H1 (cell line): Measurements from ENCODE around the gene RBM5. TPM values are rescaled to one million over a fixed set of nuclear protein-coding genes. Genes with fewer than 3 reads are reported as not detected.
A peak's percentile ranks its signal among the peaks of the same experiment; 100 is the strongest.

ENCODE experiments used
- CTCF ChIA-PET: fragments of 300-600 bp; sonication (Branson Sonifier 250); formaldehyde crosslinking; loops from one replicate; lab custom pipeline; 2021; ENCODE audit not compliant: partially characterized antibody; lab: Charles Lee
- POLR2A ChIA-PET: fragments of 300-600 bp; sonication (Branson Sonifier 250); formaldehyde crosslinking; loops from one replicate; lab custom pipeline; 2021; ENCODE audit warnings: inconsistent platforms; ENCODE audit not compliant: partially characterized antibody; lab: Charles Lee
- DNase-seq, 2 experiments: peaks; one replicate each; pipeline versions ENCODE4 v3.0.0 to v3.0.0-alpha.2; 2010 to 2022; ENCODE audit warnings: low spot score in 2 of 2, low read depth in 1 of 2, mixed read lengths in 1 of 2
- FAIRE-seq: peaks from 2 replicates; lab custom pipeline; 2011; peaks lifted over from hg19 to GRCh38; lab: Jason Lieb, UNC
- H2AFZ ChIP-seq: 2 replicates; pipeline ENCODE4 v1.8.1; 2012; ENCODE audit warnings: low read length, inconsistent platforms
- H2AK5ac ChIP-seq: 2 replicates; pipeline ENCODE4 v1.6.1; 2013; ENCODE audit warnings: low read depth, low read length
- H2BK120ac ChIP-seq: replicated peaks from 2 replicates; pipeline ENCODE3; 2013; ENCODE audit warnings: low read depth, low read length, inconsistent platforms
- H2BK12ac ChIP-seq: 2 replicates; pipeline ENCODE4 v1.6.1; 2013; ENCODE audit warnings: low read depth, low read length
- H2BK15ac ChIP-seq: 2 replicates; pipeline ENCODE4 v1.6.1; 2013; ENCODE audit warnings: low read length
- H2BK20ac ChIP-seq: 2 replicates; pipeline ENCODE4 v1.6.1; 2013; ENCODE audit warnings: low read length
- H2BK5ac ChIP-seq: 2 replicates; pipeline ENCODE4 v1.6.1; 2013; ENCODE audit warnings: low read depth, low read length
- H3K14ac ChIP-seq: 2 replicates; pipeline ENCODE4 v1.6.1; 2013; ENCODE audit warnings: inconsistent platforms; ENCODE audit not compliant: insufficient read length
- H3K18ac ChIP-seq: 2 replicates; pipeline ENCODE4 v1.6.1; 2013; ENCODE audit warnings: low read length; ENCODE audit errors: extremely low read depth
- H3K23ac ChIP-seq: 2 replicates; pipeline ENCODE4 v1.6.1; 2013; ENCODE audit warnings: inconsistent platforms; ENCODE audit not compliant: insufficient read length
- H3K23me2 ChIP-seq: 2 replicates; pipeline ENCODE4 v1.6.1; 2013; ENCODE audit warnings: low read depth, low read length
- H3K27ac ChIP-seq: 2 replicates; pipeline ENCODE4 v1.6.1; 2011; ENCODE audit warnings: low read depth, low read length, inconsistent platforms
- H3K27me3 ChIP-seq, 4 experiments: replicated peaks in 1 of 4; 1 replicate in 1 of 4; 2 replicates in 3 of 4; pipeline versions ENCODE4 v1.6.1 to v1.8.1; 2011 to 2013; ENCODE audit warnings: low read length in 3 of 4, mild to moderate bottlenecking in 3 of 4, inconsistent platforms in 2 of 4, mixed read lengths in 2 of 4, moderate library complexity in 1 of 4; ENCODE audit not compliant: control insufficient read depth in 3 of 4, insufficient read depth in 3 of 4; ENCODE audit errors: extremely low read depth in 1 of 4
- H3K36me3 ChIP-seq, 4 experiments: 2 replicates each; pipeline versions ENCODE4 v1.6.1 to v1.8.1; 2011 to 2013; ENCODE audit warnings: mild to moderate bottlenecking in 4 of 4, low read length in 3 of 4, moderate library complexity in 2 of 4, control low read depth in 1 of 4, inconsistent platforms in 1 of 4; ENCODE audit not compliant: insufficient read depth in 4 of 4, control insufficient read depth in 2 of 4
- H3K4ac ChIP-seq: replicated peaks from 2 replicates; pipeline ENCODE3; 2013; ENCODE audit warnings: low read length, low read depth, mixed read lengths, inconsistent platforms; ENCODE audit not compliant: insufficient read length
- H3K4me1 ChIP-seq, 4 experiments: replicated peaks in 1 of 4; 1 replicate in 1 of 4; 2 replicates in 3 of 4; pipeline versions ENCODE4 v1.6.1 to v1.8.1; 2011 to 2013; ENCODE audit warnings: low read length in 3 of 4, inconsistent platforms in 2 of 4, mixed read lengths in 1 of 4; ENCODE audit not compliant: insufficient read depth in 4 of 4, control insufficient read depth in 3 of 4
- H3K4me2 ChIP-seq, 2 experiments: 2 replicates each; pipeline versions ENCODE4 v1.6.1 to v1.8.1; 2011 to 2013; ENCODE audit warnings: low read depth in 2 of 2, low read length in 2 of 2, control low read depth in 1 of 2, inconsistent platforms in 1 of 2, mild to moderate bottlenecking in 1 of 2; ENCODE audit not compliant: insufficient read depth in 1 of 2
- H3K4me3 ChIP-seq, 4 experiments: fragments of 200-600, 300-600 bp in 1 of 4; sonication (generic), shearing (Covaris generic), sonication (Bioruptor Twin) in 1 of 4; 2 replicates each; pipeline versions ENCODE4 v1.5.1 to v1.8.1; 2011 to 2016; ENCODE audit warnings: low read length in 4 of 4, low read depth in 3 of 4, control low read depth in 2 of 4, inconsistent platforms in 2 of 4, mild to moderate bottlenecking in 2 of 4, mixed read lengths in 1 of 4, moderate library complexity in 1 of 4; ENCODE audit not compliant: insufficient read depth in 2 of 4; ENCODE audit errors: extremely low read depth in 1 of 4
- H3K56ac ChIP-seq: replicated peaks from 2 replicates; pipeline ENCODE3; 2013; ENCODE audit warnings: low read depth, mild to moderate bottlenecking, mixed read lengths, low read length, inconsistent platforms; ENCODE audit not compliant: insufficient read length
- H3K79me1 ChIP-seq: 2 replicates; pipeline ENCODE4 v1.6.1; 2013; ENCODE audit warnings: low read depth, low read length, control low read depth
- H3K79me2 ChIP-seq, 2 experiments: 2 replicates each; pipeline versions ENCODE4 v1.6.1 to v1.8.1; 2012 to 2013; ENCODE audit warnings: low read length in 2 of 2, mild to moderate bottlenecking in 2 of 2, inconsistent platforms in 1 of 2; ENCODE audit not compliant: insufficient read depth in 2 of 2, control insufficient read depth in 1 of 2
- H3K9ac ChIP-seq, 4 experiments: replicated peaks in 1 of 4; 1 replicate in 1 of 4; 2 replicates in 3 of 4; pipeline versions ENCODE4 v1.6.1 to v1.8.1; 2011 to 2013; ENCODE audit warnings: low read depth in 3 of 4, low read length in 3 of 4, control low read depth in 2 of 4, mild to moderate bottlenecking in 2 of 4, moderate library complexity in 2 of 4, inconsistent platforms in 1 of 4; ENCODE audit errors: extremely low read depth in 1 of 4
- H3K9me3 ChIP-seq, 2 experiments: 2 replicates each; pipeline versions ENCODE4 v1.6.1 to v1.8.1; 2012 to 2013; ENCODE audit warnings: mild to moderate bottlenecking in 2 of 2, moderate library complexity in 2 of 2, control low read depth in 1 of 2, inconsistent platforms in 1 of 2, low read depth in 1 of 2, low read length in 1 of 2, mixed read lengths in 1 of 2; ENCODE audit not compliant: insufficient read depth in 2 of 2
- H4K20me1 ChIP-seq, 2 experiments: replicated peaks in 1 of 2; 2 replicates each; pipeline versions ENCODE3 to v1.8.1; 2011 to 2013; ENCODE audit warnings: inconsistent platforms in 2 of 2, low read length in 2 of 2, mild to moderate bottlenecking in 1 of 2; ENCODE audit not compliant: insufficient read depth in 2 of 2, control insufficient read depth in 1 of 2
- H4K5ac ChIP-seq: 2 replicates; pipeline ENCODE4 v1.6.1; 2013; ENCODE audit warnings: low read length, low read depth, mixed read lengths, inconsistent platforms; ENCODE audit not compliant: insufficient read length
- H4K8ac ChIP-seq: 2 replicates; pipeline ENCODE4 v1.8.0; 2013; ENCODE audit warnings: mild to moderate bottlenecking, moderate library complexity, low read length, inconsistent platforms; ENCODE audit not compliant: insufficient read depth; ENCODE audit errors: extremely low read depth
- H4K91ac ChIP-seq: replicated peaks from 2 replicates; pipeline ENCODE3; 2013; ENCODE audit warnings: low read length, mixed read lengths, inconsistent platforms; ENCODE audit not compliant: insufficient read length
- BRCA1 ChIP-seq: IDR thresholded peaks from 2 replicates; pipeline ENCODE4 v1.6.1; 2012; ENCODE audit warnings: low read depth, low read length, improper control_type of control experiment
- EP300 ChIP-seq, 2 experiments: IDR thresholded peaks; 1 replicate in 1 of 2; 2 replicates in 1 of 2; pipeline ENCODE4 v1.6.1; 2011 to 2012; ENCODE audit warnings: low read depth in 2 of 2, low read length in 2 of 2, mild to moderate bottlenecking in 2 of 2, borderline replicate concordance in 1 of 2, inconsistent platforms in 1 of 2, moderate library complexity in 1 of 2
- JUND ChIP-seq: IDR thresholded peaks from 2 replicates; pipeline ENCODE4 v1.6.1; 2011; ENCODE audit warnings: mild to moderate bottlenecking, improper control_type of control experiment, low read length
- KDM1A ChIP-seq: fragments of 200-600, 300-600 bp; sonication (generic); IDR thresholded peaks from 2 replicates; pipeline ENCODE4 v1.7.1; 2016; ENCODE audit warnings: mild to moderate bottlenecking, low read length, borderline replicate concordance
- KDM4A ChIP-seq: IDR thresholded peaks from one replicate; pipeline ENCODE4 v1.7.1; 2012; ENCODE audit warnings: low read depth, mild to moderate bottlenecking, moderate library complexity, low read length, inconsistent platforms; ENCODE audit not compliant: severe bottlenecking
- KDM5A ChIP-seq: fragments of 200-600 bp; IDR thresholded peaks from 2 replicates; pipeline ENCODE4 v1.7.1; 2012; ENCODE audit warnings: mild to moderate bottlenecking, low read length, inconsistent platforms, mixed read lengths
- RAD21 ChIP-seq, 2 experiments: IDR thresholded peaks in 1 of 2; conservative IDR thresholded peaks in 1 of 2; 2 replicates each; pipeline ENCODE4 v1.6.1; 2011; ENCODE audit warnings: low read depth in 2 of 2, low read length in 2 of 2, improper control_type of control experiment in 1 of 2, inconsistent platforms in 1 of 2, mild to moderate bottlenecking in 1 of 2, moderate library complexity in 1 of 2
- RFX5 ChIP-seq: IDR thresholded peaks from 2 replicates; pipeline ENCODE4 v1.6.1; 2011; ENCODE audit warnings: low read depth, low read length, improper control_type of control experiment, borderline replicate concordance
- SIRT6 ChIP-seq: IDR thresholded peaks from one replicate; pipeline ENCODE4 v1.7.1; 2012; ENCODE audit warnings: low read length, inconsistent platforms
- YY1 ChIP-seq: IDR thresholded peaks from 2 replicates; pipeline ENCODE4 v1.6.1; 2011; ENCODE audit warnings: low read depth, mild to moderate bottlenecking, low read length
- WGBS, 2 experiments: shearing (Covaris generic) in 1 of 2; methylation state at CpG; one replicate each; pipeline versions ENCODE4 v1.1.6 to v1.1.7; 2013 to 2015; ENCODE audit warnings: low lambda C conversion rate in 2 of 2, mixed read lengths in 2 of 2, inconsistent platforms in 1 of 2, low coverage in 1 of 2, missing lambda C conversion rate in 1 of 2; ENCODE audit not compliant: insufficient replicate concordance in 2 of 2, insufficient coverage in 1 of 2, insufficient read length in 1 of 2; ENCODE audit errors: extremely low coverage in 1 of 2, missing lambda C conversion rate in 1 of 2; 5-methylcytosine and 5-hydroxymethylcytosine counted together
- polyA plus RNA-seq, 7 experiments: library from polyadenylated mRNA; depleted of rRNA in 3 of 7; stranded (reverse) in 5 of 7; unstranded in 2 of 7; fragments of >200 nt in 5 of 7; fragments of 200-250 nt in 2 of 7; gene quantifications; 1 replicate in 5 of 7; 2 replicates in 1 of 7; 4 replicates in 1 of 7; pipeline versions ENCODE4 v1.2.1 to v1.2.3, GENCODE V29; 2011 to 2013; ENCODE audit warnings: missing spikeins in 2 of 7, mixed read lengths in 2 of 7
- total RNA-seq: library from RNA; stranded (reverse); fragmentation: NEBNext Ultra II Directional; extraction: Animal tissue kit (Norgen Biotek cat#: 25700); gene quantifications from 2 replicates; pipeline ENCODE4 v1.2.1, GENCODE V29; 2021
- TF ChIP-seq, protein P1 (sequence below): IDR thresholded peaks from 2 replicates; pipeline ENCODE4 v1.6.1; 2012; ENCODE audit warnings: inconsistent platforms

Gene RBM5
- total and polyA plus RNA-seq, 2 of the 8 experiments (the other 6 are each of a cell fraction or from before 2014, with no cell fraction given), result 82.7 to 144 TPM

DNA sequence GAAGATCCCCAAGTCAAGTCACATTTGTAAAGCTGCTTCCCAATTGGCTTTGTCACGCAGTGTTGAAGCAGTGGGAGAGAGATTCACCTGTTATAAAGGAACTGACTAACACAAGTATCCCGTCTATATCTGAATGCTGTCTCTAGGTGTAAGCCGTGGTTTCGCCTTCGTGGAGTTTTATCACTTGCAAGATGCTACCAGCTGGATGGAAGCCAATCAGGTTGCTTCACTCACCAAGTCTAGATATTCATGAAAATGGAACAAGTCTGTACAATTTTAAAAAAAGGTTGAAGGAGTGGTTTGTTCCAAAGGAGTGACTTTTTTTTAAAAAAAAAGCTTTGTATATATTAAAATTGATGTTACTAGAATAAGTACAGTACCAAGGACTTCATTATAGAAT lies 11.7 kb downstream of the RBM5 start:
- Histone ChIP-seq H3K4ac (no peak overlapping the region), H3K23me2 (no peaks in the 10 kb centered on the region; the same call in 1 of the 2 replicates), H2BK5ac (no peak overlapping the region), H4K91ac (no peak overlapping the region), H3K18ac (no peak overlapping the region), H3K23ac (peak overlapping the region; percentile 10), H3K36me3 (peaks cover 50 to 95% (median 79%) of the 10 kb centered on the region in 4 experiments), H4K20me1 (peaks cover 0 to 6% of the 10 kb centered on the region in 2 experiments), H3K14ac (no peak overlapping the region), H3K4me3 (no peak overlapping the region), H2BK15ac (no peak overlapping the region), H2AK5ac (no peak overlapping the region), H3K79me1 (no peaks in the 10 kb centered on the region), H3K56ac (no peak overlapping the region), H3K9me3 (no peaks in the 10 kb centered on the region), H2BK20ac (no peak overlapping the region), H4K5ac (no peak overlapping the region), H2BK120ac (no peak overlapping the region), H3K4me2 (no peak overlapping the region), H2BK12ac (no peak overlapping the region), H3K27me3 (no peaks in the 10 kb centered on the region), H3K4me1 (no peaks in the 10 kb centered on the region), H3K9ac (no peak overlapping the region), H4K8ac (peak overlapping the region; percentile 88; the same call in 1 of the 2 replicates), H3K79me2 (no peaks in the 10 kb centered on the region), H3K27ac (no peak overlapping the region), H2AFZ (no peak overlapping the region)
- ChIA-PET CTCF (interaction anchor here (0.6 to 1.9 kb wide), 8 partner anchors 11 to 182 kb away, joined by 3 to 6 read pairs (median 4); partner anchors contain the start of gene RBM5), POLR2A (interaction anchor here (0.6 to 1.2 kb wide), 7 partner anchors 9 to 1076 kb away, joined by 3 to 4 read pairs (median 3); partner anchors contain the start of gene RBM5)
- FAIRE-seq (no peak), DNase-seq (no peak)
- 95% methylated on average over 5 of the region's 5 CpGs; no CpG with 5 or more reads in 1 of the 2 experiments for WGBS, 2 experiments
- TF ChIP-seq JUND, result no peak
- TF ChIP-seq KDM1A, result no peak
- TF ChIP-seq, protein P1, sequence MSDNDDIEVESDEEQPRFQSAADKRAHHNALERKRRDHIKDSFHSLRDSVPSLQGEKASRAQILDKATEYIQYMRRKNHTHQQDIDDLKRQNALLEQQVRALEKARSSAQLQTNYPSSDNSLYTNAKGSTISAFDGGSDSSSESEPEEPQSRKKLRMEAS, result no peak
- TF ChIP-seq SIRT6, result no peak
- TF ChIP-seq RFX5, result no peak
- no peak for TF ChIP-seq YY1
- TF ChIP-seq EP300 (IDR thresholded peaks at IDR 0.05; ENCODE audit: borderline replicate concordance in 1 of 2, low read depth in 2 of 2, low read length in 2 of 2), result no peak
- no peak for TF ChIP-seq RAD21 (IDR thresholded peaks at IDR 0.05 in 1 of 2, conservative IDR thresholded peaks at IDR 0.05 in 1 of 2; ENCODE audit: low read depth in 2 of 2, low read length in 2 of 2)
- TF ChIP-seq KDM4A, result no peak
- no peak for TF ChIP-seq BRCA1
- TF ChIP-seq KDM5A, result no peak
- TF ChIP-seq, all 59 proteins: peak for 0
